Adrenal gland (tissue), 5 donors: ENCODE measurements around the gene SDK2.

Experiments used
- POLR2A ChIP-seq, 2 donors: fragments of 450-650 bp; IDR thresholded peaks; one replicate each; pipeline ENCODE4 v1.6.1; 2017; ENCODE audit warnings: antibody characterized with exemption in 2 of 2, mild to moderate bottlenecking in 2 of 2, moderate library complexity in 1 of 2
- TF ChIP-seq, protein P1 (sequence below), 6 experiments: fragments of 450-650 bp in 4 of 6; fragments of 200-600 bp in 2 of 6; sonication (generic) in 1 of 6; IDR thresholded peaks; 1 replicate in 5 of 6; 2 replicates in 1 of 6; pipeline versions ENCODE4 v1.5.1 to v1.8.0; 2016 to 2021; ENCODE audit warnings: antibody characterized with exemption in 6 of 6, mild to moderate bottlenecking in 2 of 6, moderate library complexity in 1 of 6
- donor health status: DM: no; HTN: no; CAD: no.

DNA sequence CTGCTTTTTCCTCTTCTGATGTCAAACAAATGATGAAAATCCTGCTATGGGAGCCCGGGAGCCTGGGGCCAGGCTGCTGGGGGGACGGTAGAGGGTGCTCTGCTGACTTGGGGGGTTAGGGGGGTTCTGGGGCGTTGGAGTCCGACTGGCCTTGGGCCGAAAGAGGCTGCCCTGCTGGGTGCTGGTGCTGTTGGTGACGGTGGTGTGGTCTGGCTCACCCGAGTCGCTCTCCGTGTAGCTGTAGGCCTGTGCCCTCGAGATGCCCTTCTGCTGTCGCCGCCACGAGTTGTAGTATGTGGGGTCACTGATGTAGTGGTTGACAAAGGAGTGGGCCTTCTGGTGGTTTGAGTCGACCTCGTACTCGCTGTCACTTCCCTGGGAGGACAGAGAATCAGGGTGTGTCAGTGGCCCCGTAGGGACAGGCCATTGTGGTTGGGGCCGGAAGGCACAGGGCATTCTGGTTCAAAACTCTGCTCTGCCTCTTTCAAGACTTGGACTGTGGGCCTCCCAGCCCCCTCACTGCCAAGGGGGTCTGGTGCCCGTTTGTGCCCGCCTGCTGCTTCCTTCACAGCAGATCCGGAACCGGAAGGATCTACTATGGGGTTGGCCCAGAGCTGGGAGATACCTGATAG is 305.6 kb downstream of the SDK2 start:
- TF ChIP-seq, protein P1, sequence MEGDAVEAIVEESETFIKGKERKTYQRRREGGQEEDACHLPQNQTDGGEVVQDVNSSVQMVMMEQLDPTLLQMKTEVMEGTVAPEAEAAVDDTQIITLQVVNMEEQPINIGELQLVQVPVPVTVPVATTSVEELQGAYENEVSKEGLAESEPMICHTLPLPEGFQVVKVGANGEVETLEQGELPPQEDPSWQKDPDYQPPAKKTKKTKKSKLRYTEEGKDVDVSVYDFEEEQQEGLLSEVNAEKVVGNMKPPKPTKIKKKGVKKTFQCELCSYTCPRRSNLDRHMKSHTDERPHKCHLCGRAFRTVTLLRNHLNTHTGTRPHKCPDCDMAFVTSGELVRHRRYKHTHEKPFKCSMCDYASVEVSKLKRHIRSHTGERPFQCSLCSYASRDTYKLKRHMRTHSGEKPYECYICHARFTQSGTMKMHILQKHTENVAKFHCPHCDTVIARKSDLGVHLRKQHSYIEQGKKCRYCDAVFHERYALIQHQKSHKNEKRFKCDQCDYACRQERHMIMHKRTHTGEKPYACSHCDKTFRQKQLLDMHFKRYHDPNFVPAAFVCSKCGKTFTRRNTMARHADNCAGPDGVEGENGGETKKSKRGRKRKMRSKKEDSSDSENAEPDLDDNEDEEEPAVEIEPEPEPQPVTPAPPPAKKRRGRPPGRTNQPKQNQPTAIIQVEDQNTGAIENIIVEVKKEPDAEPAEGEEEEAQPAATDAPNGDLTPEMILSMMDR (IDR thresholded peaks at IDR 0.05): no peak
- TF ChIP-seq POLR2A (IDR thresholded peaks at IDR 0.05): no peak
